LNCAP (cell line): Measurements from ENCODE around the gene CUBN.

ENCODE experiments used
- TF ChIP-seq, protein P1 (sequence below): fragments of 450-650 bp; IDR thresholded peaks from 2 replicates; pipeline ENCODE4 v1.5.1; 2017; ENCODE audit warnings: mild to moderate bottlenecking

The CUBN gene

DNA sequence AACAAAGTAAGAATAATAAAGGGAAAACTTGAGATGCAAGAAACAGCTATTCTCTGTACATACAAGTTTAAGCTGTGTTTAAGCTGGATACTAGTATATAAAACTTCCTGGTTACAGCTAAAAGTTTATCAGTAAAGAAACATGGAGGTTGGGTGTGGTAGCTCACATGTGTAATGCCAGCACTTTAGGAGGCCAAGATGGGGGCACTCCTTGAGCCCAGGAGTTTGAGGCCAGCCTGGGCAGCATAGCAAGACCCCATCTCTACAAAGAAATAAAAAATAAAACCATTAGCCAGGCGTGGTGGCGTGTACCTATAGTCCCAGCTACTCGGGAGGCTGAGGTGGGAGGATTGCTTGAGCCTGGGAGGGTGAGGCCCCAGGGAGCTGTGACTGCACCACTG lies 315.6 kb downstream of the CUBN start:
- TF ChIP-seq, protein P1, sequence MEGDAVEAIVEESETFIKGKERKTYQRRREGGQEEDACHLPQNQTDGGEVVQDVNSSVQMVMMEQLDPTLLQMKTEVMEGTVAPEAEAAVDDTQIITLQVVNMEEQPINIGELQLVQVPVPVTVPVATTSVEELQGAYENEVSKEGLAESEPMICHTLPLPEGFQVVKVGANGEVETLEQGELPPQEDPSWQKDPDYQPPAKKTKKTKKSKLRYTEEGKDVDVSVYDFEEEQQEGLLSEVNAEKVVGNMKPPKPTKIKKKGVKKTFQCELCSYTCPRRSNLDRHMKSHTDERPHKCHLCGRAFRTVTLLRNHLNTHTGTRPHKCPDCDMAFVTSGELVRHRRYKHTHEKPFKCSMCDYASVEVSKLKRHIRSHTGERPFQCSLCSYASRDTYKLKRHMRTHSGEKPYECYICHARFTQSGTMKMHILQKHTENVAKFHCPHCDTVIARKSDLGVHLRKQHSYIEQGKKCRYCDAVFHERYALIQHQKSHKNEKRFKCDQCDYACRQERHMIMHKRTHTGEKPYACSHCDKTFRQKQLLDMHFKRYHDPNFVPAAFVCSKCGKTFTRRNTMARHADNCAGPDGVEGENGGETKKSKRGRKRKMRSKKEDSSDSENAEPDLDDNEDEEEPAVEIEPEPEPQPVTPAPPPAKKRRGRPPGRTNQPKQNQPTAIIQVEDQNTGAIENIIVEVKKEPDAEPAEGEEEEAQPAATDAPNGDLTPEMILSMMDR = no peak

DNA sequence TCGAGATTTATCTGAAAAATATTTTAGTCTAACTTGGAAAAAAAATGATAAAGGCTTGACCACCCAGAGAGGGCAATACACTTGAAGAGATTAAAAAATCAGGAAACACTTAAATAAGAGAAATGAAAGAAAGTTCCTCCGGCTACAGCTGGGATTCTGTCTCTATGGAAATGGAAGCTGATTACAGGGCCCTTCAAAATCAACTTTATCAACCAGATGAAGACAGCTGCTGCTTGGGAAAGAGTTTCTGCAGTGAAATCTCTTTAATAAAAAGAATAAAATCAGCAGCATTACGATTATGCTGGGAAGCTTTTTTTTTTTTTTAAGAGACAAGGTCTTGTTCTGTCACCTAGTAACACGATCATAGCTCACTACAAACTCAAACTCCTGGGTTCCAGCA lies 316.9 kb downstream of the CUBN start:
- TF ChIP-seq, protein P1 = no peak

DNA sequence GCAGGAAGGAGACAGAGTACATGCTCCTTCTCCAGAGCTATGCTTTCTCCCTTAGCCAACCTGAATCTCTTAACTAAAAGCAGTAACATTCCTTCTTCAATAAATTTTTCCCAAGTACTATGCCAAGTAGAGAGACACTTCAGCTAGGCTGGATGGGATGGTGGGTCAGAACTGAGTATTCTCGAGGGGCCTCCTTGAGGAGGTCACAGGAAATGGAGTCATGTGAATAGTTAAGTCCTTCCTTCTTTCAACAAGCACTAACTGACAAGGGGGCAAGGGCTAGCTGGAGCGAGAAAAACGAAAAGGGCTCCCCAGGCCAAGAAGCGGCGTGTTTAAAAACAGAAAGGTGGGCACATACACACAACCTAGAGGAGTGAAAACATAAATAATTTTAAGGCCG lies 317.8 kb downstream of the CUBN start:
- TF ChIP-seq, protein P1 = no peak

DNA sequence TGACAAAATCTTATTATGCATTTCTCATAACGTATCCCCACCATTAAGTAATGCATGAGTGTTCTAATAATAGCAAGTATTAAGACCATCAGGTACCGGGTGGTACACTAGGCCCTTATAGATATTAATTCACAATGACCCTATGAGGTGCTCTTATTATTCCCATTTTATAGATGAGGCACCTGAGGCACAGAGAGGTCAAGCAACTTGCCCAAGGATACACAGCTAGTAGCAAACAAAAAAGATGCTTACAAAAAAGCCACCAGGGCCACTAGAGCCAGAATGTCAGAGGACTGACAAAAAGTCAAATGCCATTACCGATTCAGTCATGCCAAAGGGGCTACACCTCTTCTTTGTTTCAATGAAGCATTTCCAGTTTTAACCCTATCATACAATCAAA lies 318.3 kb downstream of the CUBN start:
- TF ChIP-seq, protein P1 = no peak

DNA sequence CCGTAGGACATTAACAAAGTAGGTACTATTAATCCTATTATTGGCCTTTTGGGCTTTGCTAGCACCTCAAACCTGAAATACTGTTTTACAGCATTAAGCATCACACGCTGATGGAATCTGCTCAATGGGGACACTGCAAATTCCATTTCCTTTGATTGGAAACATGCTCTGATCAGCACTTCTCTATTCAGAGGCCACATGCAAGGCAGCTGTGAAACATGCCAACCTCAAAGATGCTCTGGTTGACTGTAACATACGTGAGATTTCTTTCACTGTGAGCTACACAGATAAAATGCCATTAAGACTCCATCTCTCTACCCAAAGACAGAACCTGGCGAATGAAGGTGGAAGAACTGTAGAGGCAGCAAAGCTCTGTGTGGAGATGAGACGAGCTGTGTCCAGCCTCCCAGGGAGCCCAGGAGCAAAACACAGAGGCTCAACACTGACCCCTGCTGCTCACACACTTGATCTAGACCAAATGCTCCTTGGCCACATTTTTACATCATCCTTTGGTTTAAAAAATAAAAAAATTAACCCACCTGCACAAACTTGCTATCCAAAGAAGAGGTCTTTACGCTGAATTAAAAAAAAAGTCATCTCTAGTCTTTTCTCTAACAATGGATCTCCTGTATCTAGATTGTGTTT lies 320.4 kb downstream of the CUBN start:
- TF ChIP-seq, protein P1 = peak; percentile 71

DNA sequence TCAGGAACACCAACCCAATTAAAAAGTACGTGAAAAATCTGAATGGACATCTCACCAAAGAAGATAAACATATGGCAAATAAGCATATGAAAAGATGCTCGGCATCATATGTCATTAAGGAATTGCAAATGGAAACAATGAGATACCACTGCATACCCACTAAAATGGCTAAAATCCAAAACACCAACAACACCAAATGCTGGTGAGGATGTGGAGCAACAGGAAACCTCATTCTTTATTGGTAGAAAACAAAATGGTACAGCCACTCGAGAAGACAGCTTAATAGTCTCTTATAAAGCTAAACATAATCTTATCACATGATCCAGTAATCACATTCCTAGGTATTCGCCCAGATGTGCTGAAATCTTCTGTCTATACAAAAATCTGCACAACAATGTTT lies 325.5 kb downstream of the CUBN start:
- TF ChIP-seq, protein P1 = no peak

DNA sequence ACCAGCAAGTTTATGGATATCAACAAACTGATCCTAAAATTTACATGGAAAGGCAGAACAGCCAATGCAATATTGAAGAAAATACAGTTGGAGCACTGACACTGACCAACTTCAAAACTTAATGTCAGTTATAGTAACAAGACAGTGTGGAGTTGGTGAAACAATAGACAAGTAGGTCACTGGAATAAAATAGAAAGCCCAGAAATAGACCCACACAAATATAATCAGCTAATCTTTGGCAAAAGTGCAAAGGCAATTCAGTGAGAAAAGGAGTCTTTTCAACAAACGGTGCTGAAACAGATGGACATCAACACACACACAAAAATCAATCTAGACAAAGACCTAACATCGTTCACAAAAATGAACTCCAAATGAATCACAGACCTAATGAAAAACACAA lies 326.1 kb downstream of the CUBN start:
- TF ChIP-seq, protein P1 = no peak

DNA sequence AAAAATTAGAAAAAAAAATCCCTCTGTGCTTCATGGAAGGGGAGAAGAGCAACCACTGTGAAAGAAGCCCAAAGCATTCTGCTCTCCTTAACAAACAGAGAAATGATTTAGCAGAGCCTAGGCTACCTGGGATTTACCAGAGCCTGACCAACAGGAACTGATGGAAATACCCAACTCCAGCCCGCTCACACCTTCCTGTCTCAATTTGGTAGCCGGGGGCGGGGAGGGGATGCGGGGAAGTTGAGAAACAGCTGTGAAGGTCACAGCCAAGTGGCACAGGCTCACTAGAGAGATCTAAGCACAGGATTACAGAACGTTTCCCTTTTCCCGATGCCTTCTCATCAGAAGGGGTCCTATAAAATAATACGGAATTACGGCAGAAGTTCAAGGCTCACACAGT lies 330.0 kb downstream of the CUBN start:
- TF ChIP-seq, protein P1 = no peak
